HG02588 (cell line): Measurements from ENCODE around the gene SSNA1.

Experiments used
- ATAC-seq: cut with Tn5 transposase; IDR thresholded peaks from one replicate; pipeline ENCODE4 v1.9.1; 2021; ENCODE audit warnings: mild to moderate bottlenecking, moderate library complexity; ENCODE audit not compliant: unreplicated experiment

SSNA1 gene

GRCh38 chr9:137180491-137180890 lies 8.0 kb upstream of the SSNA1 start:
- no peak for ATAC-seq

GRCh38 chr9:137181680-137182079 lies 6.8 kb upstream of the SSNA1 start:
- no peak for ATAC-seq

- ATAC-seq: no peak
Observed at GRCh38 chr9:137182836-137183235, 5.6 kb upstream of the SSNA1 start.

GRCh38 chr9:137183980-137184595 lies 4.4 kb upstream of the SSNA1 start:
- ATAC-seq: no peak

GRCh38 chr9:137184881-137185660 lies 3.4 kb upstream of the SSNA1 start:
- ATAC-seq: no peak

GRCh38 chr9:137185921-137186320 lies 2.6 kb upstream of the SSNA1 start:
- no peak for ATAC-seq

- ATAC-seq: no peak
Observed at GRCh38 chr9:137186385-137186784, 2.1 kb upstream of the SSNA1 start.

GRCh38 chr9:137187386-137187785 lies 1.1 kb upstream of the SSNA1 start:
- no peak for ATAC-seq

- no peak for ATAC-seq
Observed at GRCh38 chr9:137188086-137188489, 388 bp upstream of the SSNA1 start.

GRCh38 chr9:137189297-137190295 lies 1.1 kb downstream of the SSNA1 start:
- no peak for ATAC-seq

GRCh38 chr9:137190315-137190856 lies 1.9 kb downstream of the SSNA1 start:
- no peak for ATAC-seq

- no peak for ATAC-seq
Observed at GRCh38 chr9:137191245-137191644, 2.8 kb downstream of the SSNA1 start.

- no peak for ATAC-seq
Observed at GRCh38 chr9:137191691-137192447, 3.4 kb downstream of the SSNA1 start.

GRCh38 chr9:137192448-137192780 lies 3.9 kb downstream of the SSNA1 start:
- no peak for ATAC-seq

GRCh38 chr9:137192859-137193258 lies 4.4 kb downstream of the SSNA1 start:
- no peak for ATAC-seq

GRCh38 chr9:137193771-137194170 lies 5.3 kb downstream of the SSNA1 start:
- no peak for ATAC-seq

- ATAC-seq: no peak
Observed at GRCh38 chr9:137194388-137194787, 5.9 kb downstream of the SSNA1 start.

- ATAC-seq: no peak
Observed at GRCh38 chr9:137194909-137195308, 6.4 kb downstream of the SSNA1 start.

GRCh38 chr9:137195525-137196220 lies 7.2 kb downstream of the SSNA1 start:
- no peak for ATAC-seq
